Lower leg skin (tissue), 4 donors: ENCODE data around the gene PEAR1. TPM values are rescaled to one million over a fixed set of nuclear protein-coding genes. Genes with fewer than 3 reads are reported as not detected.

Source experiments
- DNase-seq, 2 donors: peaks; one replicate each; pipeline ENCODE4 v3.0.0-alpha.2; 2019; ENCODE audit warnings: low spot score in 2 of 2
- H3K4me3 ChIP-seq: fragments of 200-600 bp; sonication (generic); 2 replicates; pipeline ENCODE4 v1.5.1; 2017; ENCODE audit warnings: mild to moderate bottlenecking, low read depth; ENCODE audit not compliant: poor library complexity, severe bottlenecking
- POLR2A ChIP-seq, 2 donors: fragments of 450-650 bp; IDR thresholded peaks; one replicate each; pipeline ENCODE4 v1.6.1; 2016 to 2017; ENCODE audit warnings: antibody characterized with exemption in 2 of 2, mild to moderate bottlenecking in 1 of 2, moderate library complexity in 1 of 2
- WGBS, 2 donors: methylation state at CpG; one replicate each; pipeline ENCODE4 v1.1.5; 2018; 5-methylcytosine and 5-hydroxymethylcytosine counted together
- intact Hi-C: fragments of 100-400 bp; cut with DNase I; formaldehyde crosslinking; loops from one replicate; pipeline ENCODE4 v1.15.0; 2023; ENCODE audit warnings: low total_unique reads
- total RNA-seq, 4 donors: library from RNA; depleted of rRNA; stranded (reverse); fragments of >200 nt; gene quantifications; one replicate each; pipeline ENCODE4 v1.1.0, GENCODE V29; 2016
- TF ChIP-seq, protein P1 (sequence below), 3 donors: fragments of 450-650 bp; IDR thresholded peaks; one replicate each; pipeline ENCODE4 v1.5.1; 2016; ENCODE audit warnings: antibody characterized with exemption in 3 of 3, mild to moderate bottlenecking in 3 of 3, moderate library complexity in 2 of 3

Gene PEAR1
- total RNA-seq, 4 donors from 2014 or later = 2.1 to 10.2 (median 6.6) TPM

DNA sequence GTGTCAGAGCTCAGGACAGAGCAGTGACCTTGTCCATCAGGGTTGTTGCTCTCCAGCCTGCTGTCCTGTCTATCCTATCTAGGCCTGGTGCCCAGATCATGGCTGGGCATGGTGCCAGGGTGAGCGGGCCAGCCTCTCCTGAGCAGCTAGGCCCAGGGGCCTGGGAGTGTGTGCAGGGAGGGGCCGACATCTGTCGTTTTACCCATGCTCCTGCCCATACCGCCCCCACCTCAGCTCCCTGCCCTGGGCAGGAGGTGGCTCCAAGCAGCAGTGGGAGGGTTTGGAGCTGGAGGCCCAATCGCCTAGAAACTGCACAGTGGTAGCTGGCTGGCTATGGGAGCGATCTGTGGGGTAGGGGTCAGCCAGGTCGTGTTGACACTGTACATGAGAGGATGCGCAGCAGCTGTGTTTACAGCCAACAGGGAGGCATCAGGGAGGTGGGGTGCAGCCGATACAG, 41.1 kb upstream of the PEAR1 start:
- H3K4me3 ChIP-seq = no peak overlapping the region
- WGBS, 2 donors = 43 to 49% methylated on average over 5 to 9 of the region's 9 CpGs
- intact Hi-C loops = no loop called here
- no peak for DNase-seq
- no peak for TF ChIP-seq POLR2A (IDR thresholded peaks at IDR 0.05)
- TF ChIP-seq, protein P1, sequence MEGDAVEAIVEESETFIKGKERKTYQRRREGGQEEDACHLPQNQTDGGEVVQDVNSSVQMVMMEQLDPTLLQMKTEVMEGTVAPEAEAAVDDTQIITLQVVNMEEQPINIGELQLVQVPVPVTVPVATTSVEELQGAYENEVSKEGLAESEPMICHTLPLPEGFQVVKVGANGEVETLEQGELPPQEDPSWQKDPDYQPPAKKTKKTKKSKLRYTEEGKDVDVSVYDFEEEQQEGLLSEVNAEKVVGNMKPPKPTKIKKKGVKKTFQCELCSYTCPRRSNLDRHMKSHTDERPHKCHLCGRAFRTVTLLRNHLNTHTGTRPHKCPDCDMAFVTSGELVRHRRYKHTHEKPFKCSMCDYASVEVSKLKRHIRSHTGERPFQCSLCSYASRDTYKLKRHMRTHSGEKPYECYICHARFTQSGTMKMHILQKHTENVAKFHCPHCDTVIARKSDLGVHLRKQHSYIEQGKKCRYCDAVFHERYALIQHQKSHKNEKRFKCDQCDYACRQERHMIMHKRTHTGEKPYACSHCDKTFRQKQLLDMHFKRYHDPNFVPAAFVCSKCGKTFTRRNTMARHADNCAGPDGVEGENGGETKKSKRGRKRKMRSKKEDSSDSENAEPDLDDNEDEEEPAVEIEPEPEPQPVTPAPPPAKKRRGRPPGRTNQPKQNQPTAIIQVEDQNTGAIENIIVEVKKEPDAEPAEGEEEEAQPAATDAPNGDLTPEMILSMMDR (IDR thresholded peaks at IDR 0.05) = no peak

DNA sequence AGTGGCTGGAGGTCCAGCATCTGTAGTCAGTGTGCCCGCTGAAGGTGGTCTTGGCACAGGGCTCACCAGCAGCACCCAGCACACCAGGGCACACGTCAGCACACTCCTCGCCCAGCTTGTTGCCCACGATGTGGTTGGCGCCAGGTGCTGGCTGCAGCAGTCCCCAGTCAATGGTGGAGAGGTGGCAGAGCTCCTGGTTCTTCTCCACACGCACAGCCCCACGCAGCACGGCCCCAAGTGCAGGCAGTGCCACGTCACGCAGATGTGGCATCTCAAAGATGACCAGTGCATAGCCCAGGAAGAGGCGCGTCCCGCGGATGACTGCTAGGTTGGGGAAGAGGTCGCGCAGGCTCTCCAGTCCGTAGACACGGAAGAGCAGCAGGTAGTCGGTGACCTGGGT, 39.8 kb upstream of the PEAR1 start:
- TF ChIP-seq, protein P1 (IDR thresholded peaks at IDR 0.05) = no peak
- TF ChIP-seq POLR2A (IDR thresholded peaks at IDR 0.05) = no peak
- H3K4me3 ChIP-seq = no peak overlapping the region
- WGBS, 2 donors = 93 to 95% methylated on average over 18 to 19 of the region's 19 CpGs
- intact Hi-C loops = no loop called here
- no peak for DNase-seq

DNA sequence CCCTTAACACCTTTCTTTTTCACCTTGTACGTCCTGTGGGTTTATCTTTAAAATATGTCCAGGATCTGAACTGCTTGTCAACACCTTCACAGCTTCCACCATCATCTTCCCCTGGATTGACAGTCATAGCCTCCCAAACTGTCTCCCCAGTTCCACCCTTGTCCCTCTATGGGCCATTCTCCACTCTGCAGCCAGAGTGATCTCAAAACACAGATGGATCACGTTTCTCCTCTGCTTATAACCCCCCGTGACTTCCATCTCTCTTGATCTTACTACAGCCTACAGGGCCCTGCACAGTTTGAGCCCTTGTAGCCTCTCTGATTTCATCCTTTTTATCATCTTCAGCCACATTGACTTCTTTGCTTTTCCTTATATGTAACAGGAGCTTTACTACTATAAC, 38.9 kb upstream of the PEAR1 start:
- TF ChIP-seq POLR2A (IDR thresholded peaks at IDR 0.05) = no peak
- TF ChIP-seq, protein P1 (IDR thresholded peaks at IDR 0.05) = no peak
- DNase-seq = no peak
- WGBS, 2 donors = 42 to 77% methylated on average over 3 of the region's 3 CpGs
- intact Hi-C loops = no loop called here
- H3K4me3 ChIP-seq = no peak overlapping the region

DNA sequence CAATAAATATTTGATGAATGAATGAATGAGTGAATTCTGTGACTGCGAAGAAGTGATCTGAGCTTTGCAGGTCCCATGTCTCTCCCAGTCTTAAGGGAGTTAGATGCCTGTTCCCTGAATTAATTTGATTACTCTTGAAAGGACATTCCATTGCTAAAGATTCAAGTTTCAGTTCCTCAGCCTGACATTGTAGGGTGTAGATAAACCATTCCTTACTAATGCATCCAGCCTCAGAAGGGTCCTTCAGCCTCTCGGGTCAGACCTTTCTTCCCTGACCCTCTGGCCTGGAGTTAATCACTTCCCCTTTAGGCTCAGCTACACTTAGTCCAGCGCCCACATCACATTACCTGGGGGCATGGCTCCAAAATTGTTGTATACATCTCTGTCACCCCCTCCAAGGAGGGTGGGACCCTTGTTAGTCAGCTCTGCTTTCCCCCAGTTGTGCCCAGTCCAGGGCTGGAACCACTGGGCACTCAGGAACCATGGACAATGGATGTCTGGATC, 37.2 kb upstream of the PEAR1 start:
- TF ChIP-seq, protein P1 (IDR thresholded peaks at IDR 0.05) = no peak
- no peak for TF ChIP-seq POLR2A (IDR thresholded peaks at IDR 0.05)
- H3K4me3 ChIP-seq = no peak overlapping the region
- 79 to 85% methylated on average over 3 of the region's 3 CpGs for WGBS, 2 donors
- intact Hi-C loops = no loop called here
- DNase-seq = no peak

DNA sequence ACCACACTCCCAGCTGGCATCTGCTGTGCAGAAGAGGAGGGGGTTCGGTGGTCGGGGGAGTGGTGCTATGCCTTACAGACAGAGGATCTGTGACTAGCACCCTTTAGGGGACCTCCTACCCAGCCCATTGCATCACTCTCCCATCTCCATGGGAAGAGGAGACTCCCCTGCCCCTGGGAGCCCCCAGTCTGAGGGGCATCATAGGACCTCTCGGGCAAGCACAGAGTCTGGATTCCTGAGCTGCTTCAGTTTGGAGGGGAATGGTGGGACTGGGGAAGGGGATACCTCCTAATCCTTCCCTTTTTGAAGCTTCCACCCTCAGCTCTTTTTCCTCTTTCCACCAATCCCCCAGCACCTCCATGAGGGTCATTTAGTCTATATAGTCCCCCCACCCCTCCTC, 36.0 kb upstream of the PEAR1 start:
- no peak for TF ChIP-seq POLR2A (IDR thresholded peaks at IDR 0.05)
- TF ChIP-seq, protein P1 (IDR thresholded peaks at IDR 0.05) = no peak
- intact Hi-C loops = no loop called here
- H3K4me3 ChIP-seq = no peak overlapping the region
- DNase-seq = no peak
- 68 to 77% methylated on average over 3 of the region's 3 CpGs for WGBS, 2 donors

DNA sequence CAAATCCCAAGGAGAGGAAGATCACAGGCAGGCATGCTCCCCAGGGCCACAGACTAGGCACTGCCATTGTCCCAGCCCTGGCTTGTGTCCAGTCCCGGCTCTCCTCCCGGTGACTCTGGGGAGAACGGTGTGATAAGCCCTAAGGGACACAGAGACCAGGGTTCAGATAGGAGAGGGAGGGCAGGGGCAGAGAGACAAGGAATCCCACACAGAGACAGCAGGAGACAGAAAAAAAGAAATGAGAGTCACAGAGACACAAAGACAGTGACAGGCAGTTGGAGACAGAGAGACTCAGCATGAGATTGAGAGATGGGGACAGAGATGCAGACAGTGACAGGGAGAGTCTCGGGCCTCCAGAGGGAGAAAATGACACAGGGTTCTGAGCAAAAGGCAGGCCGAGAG, 35.0 kb upstream of the PEAR1 start:
- no peak for TF ChIP-seq POLR2A (IDR thresholded peaks at IDR 0.05)
- TF ChIP-seq, protein P1 (IDR thresholded peaks at IDR 0.05) = no peak
- intact Hi-C loops = no loop called here
- WGBS, 2 donors = 19 to 23% methylated on average over 5 of the region's 5 CpGs
- DNase-seq = no peak
- no peak overlapping the region for H3K4me3 ChIP-seq
